Adrenal gland (tissue), 12 donors: ENCODE data around the gene IL1RAP. TPM values are rescaled to one million over a fixed set of nuclear protein-coding genes. Genes with fewer than 3 reads are reported as not detected.

Experiments
- DNase-seq, 7 donors: peaks; one replicate each; pipeline ENCODE4 v3.0.0-alpha.2; 2019 to 2020
- H3K27ac ChIP-seq, 5 donors: fragments of 200-600 bp; sonication (generic) in 4 of 5; 1 replicate in 3 of 5; 2 replicates in 2 of 5; pipeline versions ENCODE4 v1.5.1 to v1.8.0; 2016 to 2020; ENCODE audit warnings: mild to moderate bottlenecking in 1 of 5
- H3K27me3 ChIP-seq: fragments of 200-600 bp; 2 replicates; pipeline ENCODE4 v1.8.0; 2021
- H3K36me3 ChIP-seq, 2 donors: fragments of 200-600 bp; replicated peaks in 1 of 2; 1 replicate in 1 of 2; 2 replicates in 1 of 2; pipeline versions ENCODE4 v1.5.1 to v1.8.0; 2018 to 2022
- H3K4me1 ChIP-seq, 2 donors: fragments of 200-600 bp; replicated peaks in 1 of 2; 1 replicate in 1 of 2; 2 replicates in 1 of 2; pipeline versions ENCODE4 v1.5.1 to v1.8.0; 2018 to 2021
- H3K4me3 ChIP-seq, 4 donors: fragments of 200-600 bp; sonication (generic) in 3 of 4; one replicate each; pipeline ENCODE4 v1.5.1; 2016 to 2018
- H3K9me3 ChIP-seq, 3 donors: fragments of 200-600 bp; sonication (generic) in 1 of 3; replicated peaks in 1 of 3; 1 replicate in 2 of 3; 2 replicates in 1 of 3; pipeline versions ENCODE4 v1.5.1 to v1.8.0; 2016 to 2021
- POLR2A ChIP-seq, 2 donors: fragments of 450-650 bp; IDR thresholded peaks; one replicate each; pipeline ENCODE4 v1.6.1; 2017; ENCODE audit warnings: antibody characterized with exemption in 2 of 2, mild to moderate bottlenecking in 2 of 2, moderate library complexity in 1 of 2
- WGBS, 4 donors: extraction: QIAGEN DNeasy Blood & Tissue Kit in 2 of 4; methylation state at CpG; one replicate each; pipeline versions ENCODE4 v1.1.5 to v1.1.7; 2013 to 2017; 5-methylcytosine and 5-hydroxymethylcytosine counted together
- intact Hi-C, 2 donors: fragments of 100-400 bp; cut with DNase I; formaldehyde crosslinking; loops; one replicate each; pipeline versions ENCODE4 v1.14.1 to v1.15.0; 2022 to 2023
- polyA plus RNA-seq, 3 donors: library from polyadenylated mRNA; stranded (reverse); fragments of 200-250 nt in 2 of 3; fragments of 350-450 nt in 1 of 3; fragmentation: Illumina TruSeq in 1 of 3; extraction: RNeasy Lipid Tissue Mini Kit (QIAGEN cat#74804) in 1 of 3; gene quantifications; one replicate each; pipeline ENCODE4 v1.2.3, GENCODE V29; 2013 to 2014
- total RNA-seq, 9 donors: library from RNA; depleted of rRNA in 4 of 9; stranded (reverse); fragments of >200 nt in 4 of 9; fragments of 120-200 nt in 1 of 9; fragmentation: NEBNext Ultra II Directional in 1 of 9; extraction: Animal tissue kit (Norgen Biotek cat#: 25700) in 1 of 9; gene quantifications; one replicate each; pipeline versions ENCODE4 v1.1.0 to v1.2.4, GENCODE V29; 2013 to 2023
- TF ChIP-seq, protein P1 (sequence below), 6 experiments: fragments of 450-650 bp in 4 of 6; fragments of 200-600 bp in 2 of 6; sonication (generic) in 1 of 6; IDR thresholded peaks; 1 replicate in 5 of 6; 2 replicates in 1 of 6; pipeline versions ENCODE4 v1.5.1 to v1.8.0; 2016 to 2021; ENCODE audit warnings: antibody characterized with exemption in 6 of 6, mild to moderate bottlenecking in 2 of 6, moderate library complexity in 1 of 6
- donor health status: healthy with polysubstance abuse.
- donor health status: Bipolar disorder and iron deficiency.
- donor health status: DM: yes; HTN: yes; CAD: no.
- donor health status: DM: no; HTN: no; CAD: no.
- donor health status: DM: no; HTN: no; CAD: no.
- donor health status: DM: yes; HTN: yes; CAD: no.

Gene IL1RAP
- total and polyA plus RNA-seq, 12 donors: 0.97 to 17.1 (median 6.7) TPM

DNA sequence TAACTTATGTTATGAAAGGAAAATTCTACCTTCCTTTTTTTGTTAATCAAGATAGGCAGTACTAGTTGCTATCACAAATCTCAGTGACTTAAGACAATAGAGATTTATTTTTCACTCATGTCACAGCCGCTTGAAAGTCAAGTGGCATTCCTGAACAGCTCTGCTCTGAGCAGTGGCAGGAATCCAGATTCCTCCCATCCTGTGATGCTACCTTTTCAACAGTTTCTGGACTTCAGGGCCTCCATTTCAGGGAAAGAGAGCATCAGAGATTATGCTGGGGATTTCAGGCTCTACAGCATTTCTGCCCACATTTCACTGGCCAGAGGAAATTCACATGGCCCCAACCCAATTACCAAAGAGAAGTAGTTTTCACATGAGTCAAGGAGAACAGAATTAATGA lies 83.4 kb downstream of the IL1RAP start:
- DNase-seq: no peak
- Histone ChIP-seq H3K36me3 (no peaks in the 10 kb centered on the region), H3K4me3 (no peak overlapping the region), H3K27ac (no peak overlapping the region), H3K9me3 (no peaks in the 10 kb centered on the region), H3K4me1 (no peaks in the 10 kb centered on the region), H3K27me3 (no peaks in the 10 kb centered on the region)
- TF ChIP-seq POLR2A (IDR thresholded peaks at IDR 0.05): no peak
- TF ChIP-seq, protein P1, sequence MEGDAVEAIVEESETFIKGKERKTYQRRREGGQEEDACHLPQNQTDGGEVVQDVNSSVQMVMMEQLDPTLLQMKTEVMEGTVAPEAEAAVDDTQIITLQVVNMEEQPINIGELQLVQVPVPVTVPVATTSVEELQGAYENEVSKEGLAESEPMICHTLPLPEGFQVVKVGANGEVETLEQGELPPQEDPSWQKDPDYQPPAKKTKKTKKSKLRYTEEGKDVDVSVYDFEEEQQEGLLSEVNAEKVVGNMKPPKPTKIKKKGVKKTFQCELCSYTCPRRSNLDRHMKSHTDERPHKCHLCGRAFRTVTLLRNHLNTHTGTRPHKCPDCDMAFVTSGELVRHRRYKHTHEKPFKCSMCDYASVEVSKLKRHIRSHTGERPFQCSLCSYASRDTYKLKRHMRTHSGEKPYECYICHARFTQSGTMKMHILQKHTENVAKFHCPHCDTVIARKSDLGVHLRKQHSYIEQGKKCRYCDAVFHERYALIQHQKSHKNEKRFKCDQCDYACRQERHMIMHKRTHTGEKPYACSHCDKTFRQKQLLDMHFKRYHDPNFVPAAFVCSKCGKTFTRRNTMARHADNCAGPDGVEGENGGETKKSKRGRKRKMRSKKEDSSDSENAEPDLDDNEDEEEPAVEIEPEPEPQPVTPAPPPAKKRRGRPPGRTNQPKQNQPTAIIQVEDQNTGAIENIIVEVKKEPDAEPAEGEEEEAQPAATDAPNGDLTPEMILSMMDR (IDR thresholded peaks at IDR 0.05): no peak
- WGBS, 4 donors: 82 to 90% (median 87%) methylated on average over 1 of the region's 1 CpG
- intact Hi-C loops: no loop called here

DNA sequence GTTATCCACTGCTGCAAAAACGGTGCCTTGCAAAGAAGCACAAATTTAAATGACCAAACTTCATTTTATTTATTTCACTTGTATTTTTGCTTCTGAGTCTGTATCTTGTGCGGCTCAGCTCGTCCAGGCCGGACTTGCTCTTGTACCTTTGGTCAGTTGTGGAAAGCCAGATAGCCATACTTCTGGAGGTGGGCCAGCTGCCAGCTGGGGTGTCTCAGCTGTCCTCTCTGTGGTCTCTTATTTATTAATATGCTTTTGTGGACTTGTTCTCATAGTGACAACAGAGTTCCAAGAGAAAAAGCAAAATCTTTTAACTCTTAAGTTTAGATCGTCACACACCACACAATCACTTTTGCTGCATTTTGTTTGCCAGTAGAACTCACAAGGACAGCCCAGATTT lies 87.7 kb downstream of the IL1RAP start:
- WGBS, 4 donors: 77 to 82% (median 80%) methylated on average over 5 of the region's 5 CpGs
- Histone ChIP-seq H3K27me3 (no peaks in the 10 kb centered on the region), H3K9me3 (no peaks in the 10 kb centered on the region), H3K4me3 (no peak overlapping the region), H3K4me1 (no peaks in the 10 kb centered on the region), H3K27ac (no peak overlapping the region), H3K36me3 (no peaks in the 10 kb centered on the region)
- TF ChIP-seq, protein P1 (IDR thresholded peaks at IDR 0.05): no peak
- TF ChIP-seq POLR2A (IDR thresholded peaks at IDR 0.05): no peak
- intact Hi-C loops: no loop called here
- peak in 1 of 7 donors; percentile 20 for DNase-seq

DNA sequence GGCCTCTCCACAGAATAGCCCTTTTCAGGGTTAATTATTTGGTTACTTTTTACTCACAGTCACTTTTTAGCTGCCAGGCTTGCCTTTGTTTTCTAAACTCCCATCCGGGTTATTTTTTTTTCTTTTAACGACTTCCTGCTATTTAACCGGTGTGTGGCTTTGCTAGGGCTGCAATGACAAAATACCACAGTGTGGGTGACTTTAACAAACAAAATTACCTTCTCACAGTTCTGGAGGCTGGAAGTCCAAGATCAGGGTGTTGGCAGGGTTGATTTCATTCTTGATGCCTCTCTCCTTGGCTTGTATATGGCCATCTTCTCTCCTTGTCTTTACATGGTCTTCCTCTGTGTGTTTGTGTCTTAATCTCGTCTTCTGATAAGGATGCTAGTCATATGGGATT lies 91.5 kb downstream of the IL1RAP start:
- Histone ChIP-seq H3K4me3 (no peak overlapping the region), H3K27ac (no peak overlapping the region), H3K4me1 (no peaks in the 10 kb centered on the region), H3K9me3 (no peaks in the 10 kb centered on the region), H3K27me3 (no peaks in the 10 kb centered on the region), H3K36me3 (no peaks in the 10 kb centered on the region)
- no peak for DNase-seq
- WGBS, 4 donors: 43 to 69% (median 57%) methylated on average over 4 of the region's 4 CpGs
- TF ChIP-seq POLR2A (IDR thresholded peaks at IDR 0.05): no peak
- TF ChIP-seq, protein P1 (IDR thresholded peaks at IDR 0.05): no peak
- intact Hi-C loops: no loop called here

DNA sequence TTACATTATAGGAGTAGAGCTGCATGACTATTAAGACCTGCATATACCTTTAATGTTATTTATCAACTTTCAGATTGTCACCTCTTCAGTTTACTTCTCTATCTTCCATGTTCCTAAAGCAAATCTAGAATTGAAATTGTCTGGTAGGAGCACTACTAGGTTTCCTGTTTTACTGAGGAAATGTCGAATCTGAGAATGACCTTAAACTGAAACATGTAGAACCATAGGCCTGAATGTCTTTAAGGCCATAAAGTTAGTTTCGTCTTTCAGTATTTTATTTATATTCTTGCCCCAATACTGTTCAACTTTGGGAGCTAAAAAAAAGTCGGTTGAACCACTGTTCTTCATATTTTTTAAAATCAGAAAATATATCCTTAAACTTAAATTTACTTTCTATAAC lies 92.7 kb downstream of the IL1RAP start:
- intact Hi-C loops: no loop called here
- WGBS, 4 donors: 61 to 87% (median 71%) methylated on average over 3 of the region's 3 CpGs
- no peak for DNase-seq
- H3K4me1 ChIP-seq: no peaks in the 10 kb centered on the region
- no peaks in the 10 kb centered on the region for H3K9me3 ChIP-seq
- no peaks in the 10 kb centered on the region for H3K36me3 ChIP-seq
- TF ChIP-seq, protein P1 (IDR thresholded peaks at IDR 0.05): no peak
- no peak for TF ChIP-seq POLR2A (IDR thresholded peaks at IDR 0.05)
- H3K27me3 ChIP-seq: no peaks in the 10 kb centered on the region
- H3K27ac ChIP-seq: no peak overlapping the region
- no peak overlapping the region for H3K4me3 ChIP-seq
